ENCODE measurements around the gene EFCAB6. TPM values are rescaled to one million over a fixed set of nuclear protein-coding genes. Genes with fewer than 3 reads are reported as not detected.

Gene EFCAB6
- total and polyA plus RNA-seq, 9 of the 15 experiments (the other 6 are each of a cell fraction or from before 2014, with no cell fraction given), result 0.06 TPM; not detected in 8

- Histone ChIP-seq H3K4me3 (no peak overlapping the region), H2AFZ (ENCODE audit: low read depth, low read length) (no peak overlapping the region), H3K27me3 (ENCODE audit: control insufficient read depth in 2 of 2, insufficient read depth in 2 of 2, low read length in 2 of 2) (no peaks in the 10 kb centered on the region; a peak in 1 of 5 replicates), H3K4me1 (replicated peaks in 1 of 2; ENCODE audit: control insufficient read depth in 2 of 2, insufficient read depth in 2 of 2, low read length in 2 of 2) (no peaks in the 10 kb centered on the region), H4K20me1 (replicated peaks; ENCODE audit: control insufficient read depth, insufficient read depth, low read length) (no peaks in the 10 kb centered on the region), H3K4me2 (ENCODE audit: insufficient read depth, low read length) (no peak overlapping the region), H3K36me3 (ENCODE audit: control insufficient read depth, insufficient read depth, low read length) (no peaks in the 10 kb centered on the region), H3K9ac (ENCODE audit: insufficient read depth in 1 of 2, low read depth in 2 of 2, low read length in 2 of 2) (no peak overlapping the region), H3K9me3 (replicated peaks; ENCODE audit: control insufficient read depth, insufficient read depth, low read depth, low read length) (no peaks in the 10 kb centered on the region), H3K27ac (ENCODE audit: extremely low read depth, low read depth, low read length) (no peak overlapping the region), H3K9me1 (ENCODE audit: control insufficient read depth, insufficient read depth, low read length) (no peaks in the 10 kb centered on the region), H3K79me2 (ENCODE audit: control insufficient read depth, insufficient read depth, low read length) (no peaks in the 10 kb centered on the region)
- in situ Hi-C loops (cut with MboI) (no loop called here), intact Hi-C loops (cut with micrococcal nuclease) (no loop called here)
- POLR2A ChIA-PET, result no interaction called here
- ATAC-seq (no peak), DNase-seq (ENCODE audit: extremely low read depth in 1 of 4, low spot score in 3 of 4) (no peak), FAIRE-seq (no peak)
- BruUV-seq (replicated peaks), result no TSS peak
- CTCF ChIA-PET (ENCODE audit: low intra/inter-chr PET ratio), result no interaction called here
- 2% methylated on average over 21 of the region's 31 CpGs for WGBS (ENCODE audit: insufficient coverage, low coverage, missing lambda C conversion rate)
- TF ChIP-seq BCLAF1 (IDR thresholded peaks at IDR 0.05; ENCODE audit: borderline replicate concordance in 1 of 2, control insufficient read depth in 1 of 2, low read depth in 2 of 2, low read length in 1 of 2) (no peak), DIDO1 (tag; IDR thresholded peaks at IDR 0.05; ENCODE audit: low read depth) (no peak), HCFC1 (IDR thresholded peaks at IDR 0.05; ENCODE audit: low read depth, low read length) (no peak), ZFP1 (CRISPR knock-in tag; IDR thresholded peaks at IDR 0.05) (no peak), ZFX (CRISPR knock-in tag; IDR thresholded peaks at IDR 0.05) (no peak), ZNF695 (CRISPR knock-in tag; IDR thresholded peaks at IDR 0.05) (no peak), NRF1 (conservative IDR thresholded peaks at IDR 0.05 in 1 of 2, IDR thresholded peaks at IDR 0.05 in 1 of 2) (no peak), ZNF134 (CRISPR knock-in tag; conservative IDR thresholded peaks at IDR 0.05) (no peak), TBP (optimal IDR thresholded peaks at IDR 0.05; ENCODE audit: low read depth, low read length) (no peak), ZFPM2 (CRISPR knock-in tag; IDR thresholded peaks at IDR 0.05) (no peak), RBM34 (IDR thresholded peaks at IDR 0.05; ENCODE audit: borderline replicate concordance, insufficient read depth, low read length) (no peak)
- TF ChIP-seq, protein P1, sequence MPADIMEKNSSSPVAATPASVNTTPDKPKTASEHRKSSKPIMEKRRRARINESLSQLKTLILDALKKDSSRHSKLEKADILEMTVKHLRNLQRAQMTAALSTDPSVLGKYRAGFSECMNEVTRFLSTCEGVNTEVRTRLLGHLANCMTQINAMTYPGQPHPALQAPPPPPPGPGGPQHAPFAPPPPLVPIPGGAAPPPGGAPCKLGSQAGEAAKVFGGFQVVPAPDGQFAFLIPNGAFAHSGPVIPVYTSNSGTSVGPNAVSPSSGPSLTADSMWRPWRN (IDR thresholded peaks at IDR 0.05; ENCODE audit: low read depth), result no peak
- TF ChIP-seq, protein P2, sequence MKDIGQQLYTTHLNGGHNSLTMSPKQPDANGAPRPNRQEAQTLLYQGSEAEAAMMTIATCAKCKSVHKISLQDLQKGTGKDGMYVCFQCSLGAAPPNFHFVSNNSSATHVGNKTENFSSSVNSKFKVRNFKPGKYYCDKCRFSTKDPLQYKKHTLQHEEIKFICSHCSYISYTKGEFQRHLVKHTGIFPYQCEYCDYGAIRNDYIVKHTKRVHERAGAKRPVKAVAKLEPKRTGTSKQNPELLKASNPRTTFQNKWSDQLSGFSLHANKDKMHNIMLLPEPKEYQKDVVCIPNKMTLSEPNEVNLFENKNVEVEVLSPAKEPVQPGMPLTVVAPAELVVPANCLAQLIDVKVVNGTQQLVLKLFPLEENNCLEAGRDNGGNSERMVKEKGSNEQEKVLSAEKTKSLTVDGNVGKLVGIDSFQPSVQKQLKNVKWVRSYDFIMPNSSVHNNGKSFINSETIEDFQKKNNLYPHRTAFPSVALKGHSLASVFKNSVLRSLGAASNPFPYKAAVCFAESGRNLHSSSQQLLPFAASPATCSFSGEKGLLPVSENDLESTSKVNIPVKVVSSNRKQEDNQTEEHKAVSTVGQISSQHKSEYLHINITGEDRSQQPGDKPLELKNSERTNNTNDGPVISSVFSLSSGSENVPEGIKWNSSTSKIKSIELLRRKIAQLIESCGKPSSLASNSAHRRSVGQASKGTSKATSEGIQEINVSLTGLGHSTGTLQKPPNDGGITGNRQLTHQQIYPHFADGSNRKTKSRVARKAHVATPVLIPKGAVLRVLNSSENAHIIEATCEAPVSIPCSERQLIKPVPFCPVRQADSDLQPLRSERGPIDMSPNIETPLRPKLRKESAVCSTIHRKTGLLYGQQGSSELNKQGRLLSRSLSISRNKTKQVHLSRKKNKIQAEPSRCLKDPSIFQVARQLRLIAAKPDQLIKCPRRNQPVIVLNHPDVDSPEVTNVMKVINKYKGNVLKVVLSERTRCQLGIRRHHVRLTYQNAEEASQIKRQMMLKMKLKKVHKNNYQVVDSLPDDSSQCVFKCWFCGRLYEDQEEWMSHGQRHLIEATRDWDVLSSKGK (CRISPR knock-in tag; IDR thresholded peaks at IDR 0.05), result no peak
- TF ChIP-seq, protein P3, sequence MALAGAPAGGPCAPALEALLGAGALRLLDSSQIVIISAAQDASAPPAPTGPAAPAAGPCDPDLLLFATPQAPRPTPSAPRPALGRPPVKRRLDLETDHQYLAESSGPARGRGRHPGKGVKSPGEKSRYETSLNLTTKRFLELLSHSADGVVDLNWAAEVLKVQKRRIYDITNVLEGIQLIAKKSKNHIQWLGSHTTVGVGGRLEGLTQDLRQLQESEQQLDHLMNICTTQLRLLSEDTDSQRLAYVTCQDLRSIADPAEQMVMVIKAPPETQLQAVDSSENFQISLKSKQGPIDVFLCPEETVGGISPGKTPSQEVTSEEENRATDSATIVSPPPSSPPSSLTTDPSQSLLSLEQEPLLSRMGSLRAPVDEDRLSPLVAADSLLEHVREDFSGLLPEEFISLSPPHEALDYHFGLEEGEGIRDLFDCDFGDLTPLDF (CRISPR knock-in tag; IDR thresholded peaks at IDR 0.05), result no peak
These were observed 297.5 kb downstream of the EFCAB6 start for GRCh38 chr22:43514476-43515157.

All from K562 (cell line).